ENCODE data around the gene SHF.
A peak's percentile ranks its signal among the peaks of the same experiment; 100 is the strongest.

Gene SHF

GRCh38 chr15:45221053-45221599 lies 33.4 kb upstream of the SHF start:
- DNase-seq: no peak
- no peaks in the 10 kb centered on the region for H3K36me3 ChIP-seq (replicated peaks)
- no peak for TF ChIP-seq CTCF (IDR thresholded peaks at IDR 0.05; ENCODE audit: low read depth, low read length, missing control alignments)
- H3K27ac ChIP-seq: no peak overlapping the region
- in situ Hi-C loops (cut with HindIII; ENCODE audit: low pct_ligation_motif_present, low sequenced_read_pairs): no loop called here
- H3K27me3 ChIP-seq (replicated peaks): no peaks in the 10 kb centered on the region
- no peak overlapping the region for H3K4me3 ChIP-seq (ENCODE audit: low read depth, low read length)

- DNase-seq: no peak
- TF ChIP-seq CTCF (IDR thresholded peaks at IDR 0.05; ENCODE audit: low read depth, low read length, missing control alignments): no peak
- Histone ChIP-seq H3K4me3 (ENCODE audit: low read depth, low read length) (no peak overlapping the region), H3K27me3 (replicated peaks) (no peaks in the 10 kb centered on the region), H3K36me3 (replicated peaks) (no peaks in the 10 kb centered on the region), H3K27ac (no peak overlapping the region)
- in situ Hi-C loops (cut with HindIII; ENCODE audit: low pct_ligation_motif_present, low sequenced_read_pairs): no loop called here
Observed at GRCh38 chr15:45212493-45212892, 24.7 kb upstream of the SHF start.

GRCh38 chr15:45205192-45205591 lies 17.4 kb upstream of the SHF start:
- Histone ChIP-seq H3K27ac (no peak overlapping the region), H3K4me3 (ENCODE audit: low read depth, low read length) (no peak overlapping the region), H3K27me3 (replicated peaks) (no peaks in the 10 kb centered on the region), H3K36me3 (replicated peaks) (no peaks in the 10 kb centered on the region)
- peak; percentile 57 for DNase-seq
- TF ChIP-seq CTCF (IDR thresholded peaks at IDR 0.05; ENCODE audit: low read depth, low read length, missing control alignments): peak; percentile 96
- in situ Hi-C loops (cut with HindIII; ENCODE audit: low pct_ligation_motif_present, low sequenced_read_pairs): no loop called here

- Histone ChIP-seq H3K27me3 (replicated peaks) (no peaks in the 10 kb centered on the region), H3K27ac (no peak overlapping the region), H3K4me3 (ENCODE audit: low read depth, low read length) (no peak overlapping the region), H3K36me3 (replicated peaks) (no peaks in the 10 kb centered on the region)
- no peak for DNase-seq
- in situ Hi-C loops (cut with HindIII; ENCODE audit: low pct_ligation_motif_present, low sequenced_read_pairs): no loop called here
- no peak for TF ChIP-seq CTCF (IDR thresholded peaks at IDR 0.05; ENCODE audit: low read depth, low read length, missing control alignments)
Observed at GRCh38 chr15:45203182-45203581, 15.4 kb upstream of the SHF start.

GRCh38 chr15:45201869-45202268 lies 14.1 kb upstream of the SHF start:
- in situ Hi-C loops (cut with HindIII; ENCODE audit: low pct_ligation_motif_present, low sequenced_read_pairs): no loop called here
- no peak overlapping the region for H3K4me3 ChIP-seq (ENCODE audit: low read depth, low read length)
- no peak for TF ChIP-seq CTCF (IDR thresholded peaks at IDR 0.05; ENCODE audit: low read depth, low read length, missing control alignments)

GRCh38 chr15:45201557-45201859 lies 13.7 kb upstream of the SHF start:
- H3K4me3 ChIP-seq (ENCODE audit: low read depth, low read length): no peak overlapping the region
- H3K27ac ChIP-seq: no peak overlapping the region

More at GRCh38 chr15:45201869-45202268, 14.1 kb upstream of the SHF start:
- no peak for DNase-seq
- Histone ChIP-seq H3K27me3 (replicated peaks) (no peaks in the 10 kb centered on the region), H3K27ac (no peak overlapping the region), H3K36me3 (replicated peaks) (no peaks in the 10 kb centered on the region)

More at GRCh38 chr15:45201557-45201859, 13.7 kb upstream of the SHF start:
- DNase-seq: no peak
- no peak for TF ChIP-seq CTCF (IDR thresholded peaks at IDR 0.05; ENCODE audit: low read depth, low read length, missing control alignments)
- Histone ChIP-seq H3K36me3 (replicated peaks) (no peaks in the 10 kb centered on the region), H3K27me3 (replicated peaks) (no peaks in the 10 kb centered on the region)
- in situ Hi-C loops (cut with HindIII; ENCODE audit: low pct_ligation_motif_present, low sequenced_read_pairs): no loop called here
